Spleen (tissue), 11 donors: ENCODE measurements around the gene KLHL14. TPM values are rescaled to one million over a fixed set of nuclear protein-coding genes. Genes with fewer than 3 reads are reported as not detected.
A peak's percentile ranks its signal among the peaks of the same experiment; 100 is the strongest.

ENCODE experiments used
- DNase-seq: peaks from one replicate; pipeline ENCODE4 v3.0.0-alpha.2; 2020
- H3K27ac ChIP-seq, 8 donors: fragments of 200-600 bp; sonication (generic) in 7 of 8; 1 replicate in 4 of 8; 2 replicates in 4 of 8; pipeline versions ENCODE4 v1.5.0 to v1.8.0; 2016 to 2021; ENCODE audit warnings: inconsistent platforms in 4 of 8, mild to moderate bottlenecking in 4 of 8, moderate library complexity in 1 of 8
- H3K27me3 ChIP-seq, 7 donors: fragments of 200-600 bp; sonication (generic) in 6 of 7; replicated peaks in 1 of 7; 1 replicate in 4 of 7; 2 replicates in 3 of 7; pipeline versions ENCODE4 v1.5.0 to v1.8.0; 2016 to 2021; ENCODE audit warnings: inconsistent platforms in 3 of 7, mild to moderate bottlenecking in 1 of 7
- H3K36me3 ChIP-seq, 6 donors: fragments of 200-600 bp; sonication (generic) in 5 of 6; 1 replicate in 4 of 6; 2 replicates in 2 of 6; pipeline versions ENCODE4 v1.5.0 to v1.8.0; 2016 to 2021; ENCODE audit warnings: inconsistent platforms in 2 of 6
- H3K4me1 ChIP-seq, 6 donors: fragments of 200-600 bp; sonication (generic) in 5 of 6; 1 replicate in 3 of 6; 2 replicates in 3 of 6; pipeline versions ENCODE4 v1.5.0 to v1.8.0; 2016 to 2021; ENCODE audit warnings: inconsistent platforms in 3 of 6
- H3K4me3 ChIP-seq, 8 donors: fragments of 200-600 bp; sonication (generic) in 7 of 8; 1 replicate in 4 of 8; 2 replicates in 4 of 8; pipeline versions ENCODE4 v1.5.0 to v1.8.0; 2016 to 2021; ENCODE audit warnings: inconsistent platforms in 4 of 8, mild to moderate bottlenecking in 4 of 8, moderate library complexity in 2 of 8
- H3K9me3 ChIP-seq, 8 donors: fragments of 200-600 bp; sonication (generic) in 7 of 8; 1 replicate in 4 of 8; 2 replicates in 4 of 8; pipeline versions ENCODE4 v1.5.0 to v1.8.0; 2016 to 2021; ENCODE audit warnings: inconsistent platforms in 4 of 8
- POLR2A ChIP-seq, 3 donors: fragments of 450-650 bp; IDR thresholded peaks; one replicate each; pipeline ENCODE4 v1.5.1; 2017; ENCODE audit warnings: antibody characterized with exemption in 3 of 3, mild to moderate bottlenecking in 1 of 3
- POLR2AphosphoS5 ChIP-seq, 3 donors: sonication (generic); formaldehyde crosslinking; IDR thresholded peaks; one replicate each; pipeline ENCODE4 v1.5.1; 2017; ENCODE audit warnings: antibody characterized with exemption in 3 of 3
- WGBS, 5 donors: extraction: QIAGEN DNeasy Blood & Tissue Kit in 3 of 5; methylation state at CpG; one replicate each; pipeline versions ENCODE4 v1.1.5 to v1.1.7; 2013 to 2018; 5-methylcytosine and 5-hydroxymethylcytosine counted together
- intact Hi-C: fragments of 100-400 bp; cut with DNase I; formaldehyde crosslinking; loops from one replicate; pipeline ENCODE4 v1.15.0; 2023; ENCODE audit warnings: low total_unique reads
- polyA plus RNA-seq, 3 donors: library from polyadenylated mRNA; stranded (reverse); fragments of 200-250 nt; gene quantifications; one replicate each; pipeline ENCODE4 v1.2.1, GENCODE V29; 2013
- total RNA-seq, 7 donors: library from RNA; depleted of rRNA in 3 of 7; stranded (reverse); fragments of >200 nt in 3 of 7; fragmentation: NEBNext Ultra II Directional in 4 of 7; extraction: Animal tissue kit (Norgen Biotek cat#: 25700) in 4 of 7; gene quantifications; one replicate each; pipeline versions ENCODE4 v1.1.0 to v1.2.1, GENCODE V29; 2016 to 2021
- TF ChIP-seq, protein P1 (sequence below), 11 experiments: fragments of 200-600 bp in 7 of 11; fragments of 450-650 bp in 4 of 11; sonication (generic) in 4 of 11; IDR thresholded peaks in 8 of 11; conservative IDR thresholded peaks in 3 of 11; 1 replicate in 7 of 11; 2 replicates in 4 of 11; pipeline versions ENCODE4 v1.4.0 to v1.8.0; 2016 to 2021; ENCODE audit warnings: antibody characterized with exemption in 11 of 11, inconsistent platforms in 4 of 11, mild to moderate bottlenecking in 1 of 11
- donor health status: healthy with polysubstance abuse.
- donor health status: DM: no; HTN: no; CAD: no; lungs with moderate emphysema.
- donor health status: DM: no; HTN: no; CAD: no.
- donor health status: Bipolar disorder and iron deficiency.
- donor health status: healthy.
- donor health status: DM: no; HTN: no; CAD: no.
- donor health status: DM: yes; HTN: yes; CAD: no.

Gene KLHL14
- total and polyA plus RNA-seq, 10 donors = 9.4 to 41.4 (median 17.5) TPM

- peak overlapping the region; percentile 5 to 77 (median 62) for H3K27ac ChIP-seq
- H3K4me1 ChIP-seq = peaks cover 13 to 53% (median 21%) of the 10 kb centered on the region in 6 donors
- no peak for DNase-seq
- TF ChIP-seq POLR2A (IDR thresholded peaks at IDR 0.05) = no peak
- WGBS, 5 donors = 36 to 52% (median 49%) methylated on average over 9 of the region's 9 CpGs
- peak overlapping the region; percentile 3 to 62 (median 20) for H3K4me3 ChIP-seq
- H3K9me3 ChIP-seq = peaks cover 0 to 11% (median 0%) of the 10 kb centered on the region in 8 donors
- intact Hi-C loops = no loop called here
- no peaks in the 10 kb centered on the region for H3K27me3 ChIP-seq
- peaks cover 0 to 15% (median 0%) of the 10 kb centered on the region in 6 donors for H3K36me3 ChIP-seq
Observed at GRCh38 chr18:32730620-32731091, 42.2 kb downstream of the KLHL14 start.

DNA sequence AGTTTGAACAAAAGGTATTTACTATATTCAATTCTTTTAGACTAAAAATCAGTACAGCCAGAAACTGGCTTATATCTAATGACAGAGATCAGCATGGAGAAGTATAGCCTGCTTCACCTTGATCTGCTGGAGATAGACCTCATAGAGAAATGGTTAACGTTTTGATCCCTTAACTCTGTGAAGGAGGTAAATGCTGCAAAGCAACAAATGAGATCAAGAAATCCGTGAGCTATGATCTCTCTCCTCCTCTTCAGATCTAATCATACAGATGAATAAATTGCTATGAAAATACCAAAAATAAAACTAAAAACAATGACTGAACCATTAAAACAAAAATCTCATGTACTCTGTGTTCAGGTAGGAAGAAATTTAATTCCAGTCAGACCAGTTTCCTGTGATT, 42.8 kb downstream of the KLHL14 start:
- 36 to 59% (median 49%) methylated on average over 2 of the region's 2 CpGs for WGBS, 5 donors
- H3K36me3 ChIP-seq = peaks cover 0 to 15% (median 0%) of the 10 kb centered on the region in 6 donors
- peak overlapping the region in 7 of 8 donors; percentile 44 to 77 (median 61) for H3K27ac ChIP-seq
- TF ChIP-seq, protein P1, sequence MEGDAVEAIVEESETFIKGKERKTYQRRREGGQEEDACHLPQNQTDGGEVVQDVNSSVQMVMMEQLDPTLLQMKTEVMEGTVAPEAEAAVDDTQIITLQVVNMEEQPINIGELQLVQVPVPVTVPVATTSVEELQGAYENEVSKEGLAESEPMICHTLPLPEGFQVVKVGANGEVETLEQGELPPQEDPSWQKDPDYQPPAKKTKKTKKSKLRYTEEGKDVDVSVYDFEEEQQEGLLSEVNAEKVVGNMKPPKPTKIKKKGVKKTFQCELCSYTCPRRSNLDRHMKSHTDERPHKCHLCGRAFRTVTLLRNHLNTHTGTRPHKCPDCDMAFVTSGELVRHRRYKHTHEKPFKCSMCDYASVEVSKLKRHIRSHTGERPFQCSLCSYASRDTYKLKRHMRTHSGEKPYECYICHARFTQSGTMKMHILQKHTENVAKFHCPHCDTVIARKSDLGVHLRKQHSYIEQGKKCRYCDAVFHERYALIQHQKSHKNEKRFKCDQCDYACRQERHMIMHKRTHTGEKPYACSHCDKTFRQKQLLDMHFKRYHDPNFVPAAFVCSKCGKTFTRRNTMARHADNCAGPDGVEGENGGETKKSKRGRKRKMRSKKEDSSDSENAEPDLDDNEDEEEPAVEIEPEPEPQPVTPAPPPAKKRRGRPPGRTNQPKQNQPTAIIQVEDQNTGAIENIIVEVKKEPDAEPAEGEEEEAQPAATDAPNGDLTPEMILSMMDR (IDR thresholded peaks at IDR 0.05 in 8 of 11, conservative IDR thresholded peaks at IDR 0.05 in 3 of 11) = no peak
- TF ChIP-seq POLR2A (IDR thresholded peaks at IDR 0.05) (no peak), POLR2AphosphoS5 (IDR thresholded peaks at IDR 0.05) (no peak)
- peak overlapping the region; percentile 3 to 62 (median 20) for H3K4me3 ChIP-seq
- intact Hi-C loops = no loop called here
- DNase-seq = no peak
- no peaks in the 10 kb centered on the region for H3K27me3 ChIP-seq
- H3K9me3 ChIP-seq = peaks cover 0 to 11% (median 0%) of the 10 kb centered on the region in 8 donors
- H3K4me1 ChIP-seq = peaks cover 13 to 53% (median 21%) of the 10 kb centered on the region in 6 donors

- no peaks in the 10 kb centered on the region for H3K27me3 ChIP-seq
- intact Hi-C loops = no loop called here
- no peak overlapping the region for H3K4me3 ChIP-seq
- no peaks in the 10 kb centered on the region for H3K9me3 ChIP-seq
- DNase-seq = no peak
- 66 to 82% (median 68%) methylated on average over 3 of the region's 3 CpGs for WGBS, 5 donors
- H3K27ac ChIP-seq = no peak overlapping the region
- H3K36me3 ChIP-seq = no peaks in the 10 kb centered on the region
- TF ChIP-seq POLR2AphosphoS5 (IDR thresholded peaks at IDR 0.05) (no peak), POLR2A (IDR thresholded peaks at IDR 0.05) (no peak)
- peaks cover 0 to 15% (median 3%) of the 10 kb centered on the region in 6 donors for H3K4me1 ChIP-seq
Observed at GRCh38 chr18:32724071-32724749, 48.6 kb downstream of the KLHL14 start.

DNA sequence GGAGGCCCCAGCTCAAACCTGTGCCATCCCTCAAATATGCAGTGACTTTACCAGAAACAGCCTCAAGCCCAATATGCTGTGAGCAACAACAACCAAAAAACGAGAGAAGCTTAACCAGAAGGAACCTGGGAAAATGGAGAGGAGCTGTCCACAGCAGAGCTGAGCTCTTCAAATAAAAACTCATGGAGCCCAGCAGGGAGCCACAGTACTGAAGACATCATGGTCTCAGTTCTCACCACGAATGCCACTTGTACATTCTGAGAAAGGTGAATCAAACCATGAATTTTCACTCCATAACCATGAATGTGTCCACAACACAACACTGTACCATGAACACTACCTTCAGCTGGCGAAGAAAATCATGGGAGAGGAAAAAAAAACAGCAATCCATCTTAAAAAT, 50.5 kb downstream of the KLHL14 start:
- Histone ChIP-seq H3K27ac (no peak overlapping the region), H3K36me3 (no peaks in the 10 kb centered on the region), H3K4me3 (no peak overlapping the region), H3K4me1 (no peaks in the 10 kb centered on the region), H3K9me3 (no peaks in the 10 kb centered on the region), H3K27me3 (no peaks in the 10 kb centered on the region)
- TF ChIP-seq POLR2AphosphoS5 (IDR thresholded peaks at IDR 0.05) = no peak
- 65 to 82% (median 78%) methylated on average over 3 of the region's 3 CpGs for WGBS, 5 donors
- no peak for DNase-seq
- intact Hi-C loops = no loop called here

DNA sequence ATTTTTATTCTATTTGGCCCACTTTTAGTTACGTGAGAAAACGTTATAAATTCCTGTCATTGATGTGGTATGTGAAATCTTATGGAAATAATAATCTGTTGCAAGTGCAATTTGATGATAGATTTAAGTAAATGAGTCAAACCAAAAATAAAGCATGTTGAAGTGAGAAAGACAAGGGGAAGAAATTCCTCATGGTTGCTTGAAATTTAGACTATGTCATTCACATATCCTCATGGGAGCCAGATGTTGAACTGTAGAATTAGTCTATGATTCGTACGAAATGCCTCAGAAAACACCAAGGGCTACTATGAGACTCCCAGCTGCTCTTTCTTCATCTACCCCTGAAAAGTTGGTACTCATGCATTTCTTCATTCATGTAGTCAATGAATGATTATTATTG, 55.7 kb downstream of the KLHL14 start:
- Histone ChIP-seq H3K27ac (no peak overlapping the region), H3K36me3 (no peaks in the 10 kb centered on the region), H3K9me3 (no peaks in the 10 kb centered on the region), H3K4me3 (no peak overlapping the region), H3K27me3 (no peaks in the 10 kb centered on the region), H3K4me1 (peaks cover 0 to 12% (median 6%) of the 10 kb centered on the region in 6 donors)
- TF ChIP-seq POLR2AphosphoS5 (IDR thresholded peaks at IDR 0.05) = no peak
- no peak for TF ChIP-seq POLR2A (IDR thresholded peaks at IDR 0.05)
- TF ChIP-seq, protein P1 (IDR thresholded peaks at IDR 0.05 in 8 of 11, conservative IDR thresholded peaks at IDR 0.05 in 3 of 11) = no peak
- intact Hi-C loops = no loop called here
- no peak for DNase-seq
- 78 to 89% (median 85%) methylated on average over 4 of the region's 4 CpGs for WGBS, 5 donors
